Lower leg skin (tissue), 4 donors: ENCODE results near the gene BZW1. TPM values are rescaled to one million over a fixed set of nuclear protein-coding genes. Genes with fewer than 3 reads are reported as not detected.

Source experiments
- DNase-seq, 2 donors: peaks; one replicate each; pipeline ENCODE4 v3.0.0-alpha.2; 2019; ENCODE audit warnings: low spot score in 2 of 2
- H3K4me3 ChIP-seq: fragments of 200-600 bp; sonication (generic); 2 replicates; pipeline ENCODE4 v1.5.1; 2017; ENCODE audit warnings: mild to moderate bottlenecking, low read depth; ENCODE audit not compliant: poor library complexity, severe bottlenecking
- CTCF ChIP-seq, 3 donors: fragments of 450-650 bp; IDR thresholded peaks; one replicate each; pipeline ENCODE4 v1.5.1; 2016; ENCODE audit warnings: antibody characterized with exemption in 3 of 3, mild to moderate bottlenecking in 3 of 3, moderate library complexity in 2 of 3
- POLR2A ChIP-seq, 2 donors: fragments of 450-650 bp; IDR thresholded peaks; one replicate each; pipeline ENCODE4 v1.6.1; 2016 to 2017; ENCODE audit warnings: antibody characterized with exemption in 2 of 2, mild to moderate bottlenecking in 1 of 2, moderate library complexity in 1 of 2
- WGBS, 2 donors: methylation state at CpG; one replicate each; pipeline ENCODE4 v1.1.5; 2018; 5-methylcytosine and 5-hydroxymethylcytosine counted together
- intact Hi-C: fragments of 100-400 bp; cut with DNase I; formaldehyde crosslinking; loops from one replicate; pipeline ENCODE4 v1.15.0; 2023; ENCODE audit warnings: low total_unique reads
- total RNA-seq, 4 donors: library from RNA; depleted of rRNA; stranded (reverse); fragments of >200 nt; gene quantifications; one replicate each; pipeline ENCODE4 v1.1.0, GENCODE V29; 2016

BZW1 gene
- total RNA-seq, 4 donors from 2014 or later = 57.6 to 156 (median 148) TPM

GRCh38 chr2:200863782-200864175 is 52.1 kb downstream of the BZW1 start:
- WGBS, 2 donors = 0% methylated on average over 19 of the region's 19 CpGs
- TF ChIP-seq POLR2A (IDR thresholded peaks at IDR 0.05) = no peak
- TF ChIP-seq CTCF (IDR thresholded peaks at IDR 0.05) = no peak
- intact Hi-C loops = loop anchor here (10.0 kb wide), 1 partner anchor 49 kb away; the partner anchor contains the start of gene BZW1
- peak overlapping the region; percentile 100 for H3K4me3 ChIP-seq
- no peak for DNase-seq

- peak; percentile 97 to 99 for DNase-seq
- intact Hi-C loops = loop anchor here (10.0 kb wide), 1 partner anchor 50 kb away; the partner anchor contains the start of gene BZW1
- H3K4me3 ChIP-seq = peak within 1 kb of the TSS; percentile 100
- TF ChIP-seq CTCF (IDR thresholded peaks at IDR 0.05) (peak in 1 of 3 donors; percentile 26), POLR2A (IDR thresholded peaks at IDR 0.05) (peak in 1 of 2 donors; percentile 98)
- 0 to 1% methylated on average over 49 to 79 of the region's 89 CpGs for WGBS, 2 donors
Measured at GRCh38 chr2:200864176-200865034, 52.7 kb downstream of the BZW1 start, which contains the start of gene CLK1. TSS of gene CLK1 (minus strand) at chr2:200864658. CDS start at chr2:200861862, 2,796 bp downstream.

- no peak for DNase-seq
- TF ChIP-seq CTCF (IDR thresholded peaks at IDR 0.05) (no peak), POLR2A (IDR thresholded peaks at IDR 0.05) (no peak)
- no peak overlapping the region for H3K4me3 ChIP-seq
- intact Hi-C loops = loop anchor here (10.0 kb wide), 1 partner anchor 54 kb away; the partner anchor contains the start of gene BZW1
- WGBS, 2 donors = 90 to 93% methylated on average over 2 of the region's 2 CpGs
Measured at GRCh38 chr2:200869014-200869413, 57.3 kb downstream of the BZW1 start.

- TF ChIP-seq CTCF (IDR thresholded peaks at IDR 0.05) (no peak), POLR2A (IDR thresholded peaks at IDR 0.05) (no peak)
- DNase-seq = no peak
- no peak overlapping the region for H3K4me3 ChIP-seq
- WGBS, 2 donors = 54 to 65% methylated on average over 3 of the region's 3 CpGs
- intact Hi-C loops = no loop called here
Measured at GRCh38 chr2:200871151-200871550, 59.4 kb downstream of the BZW1 start.

GRCh38 chr2:200873560-200873959 is 61.9 kb downstream of the BZW1 start:
- intact Hi-C loops = no loop called here
- H3K4me3 ChIP-seq = no peak overlapping the region
- TF ChIP-seq POLR2A (IDR thresholded peaks at IDR 0.05) (no peak), CTCF (IDR thresholded peaks at IDR 0.05) (no peak)
- WGBS, 2 donors = 97% methylated on average over 6 of the region's 6 CpGs
- no peak for DNase-seq

Other genes starting within 250 kb of the BZW1 start
- 10 to 100 TPM; 18.3 to 67.5 (median 18.8) TPM for gene AOX1, start 225.9 kb upstream of the BZW1 start, total RNA-seq
- gene CLK1, start 52.7 kb downstream of the BZW1 start, total RNA-seq = 100 to 1,000 TPM in 3 of 4 donors, 10 to 100 TPM in 1; 86.0 to 307 (median 205) TPM
- gene PPIL3, start 77.2 kb downstream of the BZW1 start, total RNA-seq = 10 to 100 TPM; 12.6 to 32.5 (median 20.6) TPM
- gene NIF3L1, start 77.5 kb downstream of the BZW1 start, total RNA-seq = 10 to 100 TPM; 19.1 to 41.2 (median 25.2) TPM
- 10 to 100 TPM; 10.1 to 20.8 (median 15.5) TPM for gene ORC2, start 151.8 kb downstream of the BZW1 start, total RNA-seq